Smooth muscle cell (in vitro differentiated cells): ENCODE measurements around the gene WWC1. TPM values are rescaled to one million over a fixed set of nuclear protein-coding genes. Genes with fewer than 3 reads are reported as not detected.

Source experiments
- DNase-seq: peaks from one replicate; lab custom pipeline; 2025; ENCODE audit not compliant: unreplicated experiment; lab: John Stamatoyannopoulos, UW
- H2AFZ ChIP-seq: fragments of 200-600 bp; sonication (generic); 2 replicates; pipeline ENCODE4 v1.6.0; 2016; ENCODE audit warnings: antibody characterized with exemption, low read depth, mild to moderate bottlenecking
- H3F3A ChIP-seq: fragments of 200-600 bp; sonication (generic); 2 replicates; pipeline ENCODE4 v1.6.0; 2017; ENCODE audit warnings: antibody characterized with exemption, low read depth
- H3K27ac ChIP-seq: fragments of 200-600 bp; sonication (generic); 2 replicates; pipeline ENCODE4 v1.5.1; 2016; ENCODE audit warnings: low read depth, mild to moderate bottlenecking
- H3K27me3 ChIP-seq: fragments of 200-600 bp; sonication (generic); 2 replicates; pipeline ENCODE4 v1.6.1; 2016; ENCODE audit warnings: low read depth, mild to moderate bottlenecking
- H3K36me3 ChIP-seq: fragments of 200-600 bp; sonication (generic); 2 replicates; pipeline ENCODE4 v1.5.1; 2016; ENCODE audit warnings: low read depth
- H3K4me1 ChIP-seq: fragments of 200-600 bp; sonication (generic); 2 replicates; pipeline ENCODE4 v1.5.1; 2016; ENCODE audit warnings: low read depth
- H3K4me2 ChIP-seq: fragments of 200-600 bp; sonication (generic); 2 replicates; pipeline ENCODE4 v1.6.0; 2016; ENCODE audit warnings: mild to moderate bottlenecking
- H3K4me3 ChIP-seq: fragments of 200-600 bp; sonication (generic); 2 replicates; pipeline ENCODE4 v1.5.1; 2016; ENCODE audit warnings: mild to moderate bottlenecking
- H3K79me2 ChIP-seq: fragments of 200-600 bp; sonication (generic); 2 replicates; pipeline ENCODE4 v1.6.0; 2016; ENCODE audit warnings: low read depth, mild to moderate bottlenecking
- H3K9ac ChIP-seq: fragments of 200-600 bp; sonication (generic); 2 replicates; pipeline ENCODE4 v1.6.0; 2016; ENCODE audit warnings: low read depth
- H3K9me3 ChIP-seq: fragments of 200-600 bp; sonication (generic); replicated peaks from 2 replicates; pipeline ENCODE4 v1.5.1; 2016; ENCODE audit warnings: low read depth
- H4K20me1 ChIP-seq: fragments of 200-600 bp; sonication (generic); 2 replicates; pipeline ENCODE4 v1.6.0; 2016; ENCODE audit warnings: low read depth
- CTCF ChIP-seq: fragments of 200-600 bp; sonication (generic); IDR thresholded peaks from 2 replicates; pipeline ENCODE4 v1.5.1; 2017; ENCODE audit warnings: borderline replicate concordance, mild to moderate bottlenecking, antibody characterized with exemption; ENCODE audit not compliant: insufficient read depth, poor library complexity, severe bottlenecking
- WGBS: methylation state at CpG from one replicate; pipeline ENCODE4 v1.1.7; 2016; ENCODE audit warnings: low lambda C conversion rate; 5-methylcytosine and 5-hydroxymethylcytosine counted together
- polyA plus RNA-seq: library from polyadenylated mRNA; unstranded; fragments of >200 nt; fragmentation: Nextera tagmentation; extraction: Ambion mirVana; gene quantifications from 2 replicates; pipeline ENCODE4 v1.2.1, GENCODE V29; 2016
- total RNA-seq: library from RNA; depleted of rRNA; stranded (reverse); fragments of >200 nt; gene quantifications from 2 replicates; pipeline ENCODE4 v1.2.3, GENCODE V29; 2014

The WWC1 gene
- total and polyA plus RNA-seq, 2 experiments from 2014 or later: 3.7 to 7.5 TPM

DNA sequence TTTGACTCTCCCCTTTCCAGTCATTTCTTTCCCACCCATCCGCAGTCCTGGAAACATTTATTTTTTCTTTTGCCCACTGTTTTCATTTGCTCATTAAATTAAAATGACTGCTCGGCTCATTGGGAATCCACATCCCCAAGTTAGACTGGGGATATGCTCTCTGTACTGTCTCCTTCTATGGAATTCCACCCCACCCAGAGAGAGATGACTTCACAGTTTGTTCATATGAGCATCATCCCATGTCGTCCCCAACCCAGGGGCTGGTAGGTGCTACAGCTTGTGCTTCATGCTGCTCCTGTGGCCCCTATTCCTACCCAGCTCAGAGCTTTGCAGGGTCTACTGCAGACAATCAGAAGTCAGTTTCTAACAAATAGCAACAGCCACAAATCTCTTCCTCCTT lies 178.4 kb downstream of the WWC1 start:
- WGBS: 81% methylated on average over 3 of the region's 3 CpGs
- DNase-seq: no peak
- no peak overlapping the region for H3K27ac ChIP-seq
- peaks cover 5% of the 10 kb centered on the region for H3K4me1 ChIP-seq
- H3K9ac ChIP-seq: no peak overlapping the region
- peaks cover 7% of the 10 kb centered on the region for H3F3A ChIP-seq
- no peaks in the 10 kb centered on the region for H4K20me1 ChIP-seq
- no peaks in the 10 kb centered on the region for H3K27me3 ChIP-seq
- no peak for TF ChIP-seq CTCF
- no peaks in the 10 kb centered on the region for H3K79me2 ChIP-seq
- H3K36me3 ChIP-seq: no peaks in the 10 kb centered on the region
- no peak overlapping the region for H3K4me3 ChIP-seq
- H2AFZ ChIP-seq: no peak overlapping the region
- no peaks in the 10 kb centered on the region for H3K9me3 ChIP-seq
- no peak overlapping the region for H3K4me2 ChIP-seq

DNA sequence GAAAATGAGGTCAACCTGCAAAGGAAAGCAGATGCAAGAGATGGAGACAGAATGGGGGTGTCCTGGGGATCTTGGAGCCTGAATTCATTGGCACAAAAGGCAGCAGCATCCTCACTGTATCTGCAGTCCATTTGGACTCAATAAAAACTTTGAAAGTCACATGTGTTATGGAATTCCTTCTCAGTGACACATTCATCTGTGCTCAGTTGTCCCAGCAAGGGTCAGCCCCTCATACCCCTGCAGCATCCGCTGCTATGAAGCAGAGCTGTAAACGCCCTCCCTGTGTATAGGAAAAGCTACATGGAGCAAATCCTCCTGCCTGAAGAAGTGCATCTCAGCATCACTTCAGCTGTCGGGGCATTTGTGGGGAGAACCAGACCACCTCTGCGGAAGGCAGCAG lies 180.3 kb downstream of the WWC1 start:
- Histone ChIP-seq H3K27ac (peak overlapping the region; percentile 68), H3K27me3 (no peaks in the 10 kb centered on the region), H3K79me2 (no peaks in the 10 kb centered on the region), H3F3A (peaks cover 7% of the 10 kb centered on the region), H3K36me3 (no peaks in the 10 kb centered on the region), H3K9me3 (no peaks in the 10 kb centered on the region), H3K4me3 (no peak overlapping the region), H3K9ac (no peak overlapping the region), H4K20me1 (no peaks in the 10 kb centered on the region), H2AFZ (no peak overlapping the region), H3K4me1 (peaks cover 5% of the 10 kb centered on the region), H3K4me2 (peak overlapping the region; percentile 30)
- 66% methylated on average over 4 of the region's 4 CpGs for WGBS
- no peak for TF ChIP-seq CTCF
- no peak for DNase-seq

DNA sequence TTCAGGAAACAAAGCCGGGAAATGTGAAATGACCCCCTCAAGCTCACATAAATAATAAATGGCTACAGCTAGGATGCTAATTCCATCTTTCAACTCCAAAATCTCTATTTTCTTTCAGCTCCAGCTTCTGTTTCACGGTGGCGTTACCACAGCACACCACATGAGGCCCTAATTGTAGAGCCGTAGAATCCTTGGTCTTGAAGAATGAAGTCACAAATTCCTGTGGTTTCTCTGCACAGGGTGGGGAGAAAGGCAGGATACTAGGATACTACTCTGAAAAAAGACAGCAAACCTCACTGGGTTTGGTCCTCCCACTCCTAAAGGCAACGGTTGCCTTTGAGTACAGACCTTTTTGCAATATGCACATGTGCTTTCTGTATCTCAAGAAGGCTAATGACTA lies 180.9 kb downstream of the WWC1 start:
- TF ChIP-seq CTCF: no peak
- Histone ChIP-seq H3K4me2 (peak overlapping the region; percentile 56), H3K36me3 (no peaks in the 10 kb centered on the region), H4K20me1 (no peaks in the 10 kb centered on the region), H2AFZ (no peak overlapping the region), H3K27me3 (no peaks in the 10 kb centered on the region), H3F3A (peaks cover 7% of the 10 kb centered on the region), H3K4me1 (peaks cover 5% of the 10 kb centered on the region), H3K4me3 (no peak overlapping the region), H3K9me3 (no peaks in the 10 kb centered on the region), H3K79me2 (no peaks in the 10 kb centered on the region), H3K9ac (no peak overlapping the region), H3K27ac (peak overlapping the region; percentile 68)
- WGBS: 11% methylated on average over 5 of the region's 5 CpGs
- no peak for DNase-seq

- no peak for DNase-seq
- Histone ChIP-seq H3K79me2 (no peaks in the 10 kb centered on the region), H3K27me3 (no peaks in the 10 kb centered on the region), H3F3A (peaks cover 7% of the 10 kb centered on the region), H3K9me3 (no peaks in the 10 kb centered on the region), H4K20me1 (no peaks in the 10 kb centered on the region), H2AFZ (no peak overlapping the region), H3K27ac (no peak overlapping the region), H3K4me2 (no peak overlapping the region), H3K4me1 (peaks cover 5% of the 10 kb centered on the region), H3K36me3 (no peaks in the 10 kb centered on the region), H3K4me3 (no peak overlapping the region), H3K9ac (no peak overlapping the region)
- no peak for TF ChIP-seq CTCF
- WGBS: 87% methylated on average over 1 of the region's 1 CpG
Observed at GRCh38 chr5:168474319-168474718, 182.9 kb downstream of the WWC1 start.
